Breast epithelium (tissue), 4 donors: ENCODE results near the gene ZACN. TPM values are rescaled to one million over a fixed set of nuclear protein-coding genes. Genes with fewer than 3 reads are reported as not detected.

Experiments
- DNase-seq, 2 donors: peaks; one replicate each; pipeline ENCODE4 v3.0.0-alpha.2; 2019; ENCODE audit warnings: low spot score in 2 of 2
- H3K27ac ChIP-seq, 2 donors: fragments of 200-600 bp; sonication (generic) in 1 of 2; one replicate each; pipeline ENCODE4 v1.5.1; 2016 to 2019; ENCODE audit warnings: mild to moderate bottlenecking in 1 of 2
- H3K27me3 ChIP-seq, 2 donors: fragments of 200-600 bp; sonication (generic) in 1 of 2; one replicate each; pipeline versions ENCODE4 v1.5.1 to v1.6.0; 2017 to 2019; ENCODE audit warnings: control low read depth in 1 of 2, mild to moderate bottlenecking in 1 of 2
- H3K36me3 ChIP-seq: fragments of 200-600 bp; one replicate; pipeline ENCODE4 v1.5.1; 2019
- H3K4me1 ChIP-seq, 2 donors: fragments of 200-600 bp; sonication (generic); one replicate each; pipeline ENCODE4 v1.5.1; 2016 to 2019; ENCODE audit warnings: control low read depth in 1 of 2
- H3K4me3 ChIP-seq, 3 donors: fragments of 200-600 bp; sonication (generic); 1 replicate in 2 of 3; 2 replicates in 1 of 3; pipeline ENCODE4 v1.5.1; 2016 to 2019; ENCODE audit warnings: mild to moderate bottlenecking in 3 of 3, moderate library complexity in 2 of 3
- H3K9me3 ChIP-seq, 2 donors: fragments of 200-600 bp; sonication (generic) in 1 of 2; one replicate each; pipeline ENCODE4 v1.5.1; 2016 to 2019; ENCODE audit warnings: control low read depth in 1 of 2
- POLR2A ChIP-seq: fragments of 450-650 bp; IDR thresholded peaks from one replicate; pipeline ENCODE4 v1.6.1; 2016; ENCODE audit warnings: antibody characterized with exemption, mild to moderate bottlenecking, moderate library complexity
- POLR2AphosphoS5 ChIP-seq, 3 donors: sonication (generic); formaldehyde crosslinking; IDR thresholded peaks; one replicate each; pipeline ENCODE4 v1.6.1; 2017; ENCODE audit warnings: antibody characterized with exemption in 3 of 3
- intact Hi-C: fragments of 100-400 bp; cut with DNase I; formaldehyde crosslinking; loops from one replicate; pipeline ENCODE4 v1.15.1; 2023; ENCODE audit warnings: low total_unique reads
- total RNA-seq, 3 donors: library from RNA; depleted of rRNA; stranded (reverse); fragments of >200 nt; gene quantifications; one replicate each; pipeline ENCODE4 v1.1.0, GENCODE V29; 2016
- TF ChIP-seq, protein P1 (sequence below), 3 donors: fragments of 450-650 bp; IDR thresholded peaks; one replicate each; pipeline ENCODE4 v1.5.1; 2016 to 2017; ENCODE audit warnings: antibody characterized with exemption in 3 of 3, mild to moderate bottlenecking in 3 of 3, moderate library complexity in 3 of 3

Gene ZACN
- total RNA-seq, 3 donors from 2014 or later = not detected

DNA sequence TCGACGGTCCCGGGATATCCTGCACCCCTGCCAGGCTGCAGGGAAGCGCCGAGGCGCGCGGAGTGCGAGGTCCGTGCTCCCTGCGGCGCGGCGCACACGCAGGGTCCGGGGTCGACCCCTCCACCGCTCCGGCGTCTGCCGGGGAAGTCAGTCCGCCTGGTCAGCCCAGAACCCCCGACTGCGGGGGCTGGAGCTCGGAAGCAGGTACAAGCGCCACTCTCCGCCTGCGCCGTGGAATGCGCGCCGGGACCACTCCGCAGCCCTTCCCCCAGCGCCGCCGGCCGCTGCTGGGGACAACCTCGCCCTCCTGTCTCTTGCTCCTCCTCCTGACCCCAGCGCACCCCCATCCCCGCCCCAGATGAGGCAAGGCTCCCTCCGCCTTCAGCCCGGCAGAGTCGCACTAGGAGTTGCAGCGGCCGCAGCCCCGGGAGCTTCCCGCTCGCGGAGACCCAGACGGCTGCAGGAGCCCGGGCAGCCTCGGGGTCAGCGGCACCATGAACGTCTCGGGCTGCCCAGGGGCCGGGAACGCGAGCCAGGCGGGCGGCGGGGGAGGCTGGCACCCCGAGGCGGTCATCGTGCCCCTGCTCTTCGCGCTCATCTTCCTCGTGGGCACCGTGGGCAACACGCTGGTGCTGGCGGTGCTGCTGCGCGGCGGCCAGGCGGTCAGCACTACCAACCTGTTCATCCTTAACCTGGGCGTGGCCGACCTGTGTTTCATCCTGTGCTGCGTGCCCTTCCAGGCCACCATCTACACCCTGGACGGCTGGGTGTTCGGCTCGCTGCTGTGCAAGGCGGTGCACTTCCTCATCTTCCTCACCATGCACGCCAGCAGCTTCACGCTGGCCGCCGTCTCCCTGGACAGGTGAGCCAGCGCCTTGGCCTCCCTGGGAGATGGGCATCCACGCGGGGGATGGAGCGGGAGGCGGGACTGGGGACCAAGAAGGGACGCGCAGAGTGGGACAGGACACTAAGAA, 4.3 kb upstream of the ZACN start, which contains the start of gene GALR2:
Gene GALR2, plus strand, starts transcription at position 392 of the 974 bp plus-strand sequence. Its CDS starts 103 bp downstream, at position 495.
- H3K27ac ChIP-seq = no peak within 1 kb of the TSS
- peak within 1 kb of the TSS in 2 of 3 donors; percentile 15 to 58 for H3K4me3 ChIP-seq
- H3K27me3 ChIP-seq = peaks cover 26 to 60% of the 10 kb centered on the region in 2 donors
- TF ChIP-seq POLR2AphosphoS5 (IDR thresholded peaks at IDR 0.05) (no peak), POLR2A (no peak)
- TF ChIP-seq, protein P1, sequence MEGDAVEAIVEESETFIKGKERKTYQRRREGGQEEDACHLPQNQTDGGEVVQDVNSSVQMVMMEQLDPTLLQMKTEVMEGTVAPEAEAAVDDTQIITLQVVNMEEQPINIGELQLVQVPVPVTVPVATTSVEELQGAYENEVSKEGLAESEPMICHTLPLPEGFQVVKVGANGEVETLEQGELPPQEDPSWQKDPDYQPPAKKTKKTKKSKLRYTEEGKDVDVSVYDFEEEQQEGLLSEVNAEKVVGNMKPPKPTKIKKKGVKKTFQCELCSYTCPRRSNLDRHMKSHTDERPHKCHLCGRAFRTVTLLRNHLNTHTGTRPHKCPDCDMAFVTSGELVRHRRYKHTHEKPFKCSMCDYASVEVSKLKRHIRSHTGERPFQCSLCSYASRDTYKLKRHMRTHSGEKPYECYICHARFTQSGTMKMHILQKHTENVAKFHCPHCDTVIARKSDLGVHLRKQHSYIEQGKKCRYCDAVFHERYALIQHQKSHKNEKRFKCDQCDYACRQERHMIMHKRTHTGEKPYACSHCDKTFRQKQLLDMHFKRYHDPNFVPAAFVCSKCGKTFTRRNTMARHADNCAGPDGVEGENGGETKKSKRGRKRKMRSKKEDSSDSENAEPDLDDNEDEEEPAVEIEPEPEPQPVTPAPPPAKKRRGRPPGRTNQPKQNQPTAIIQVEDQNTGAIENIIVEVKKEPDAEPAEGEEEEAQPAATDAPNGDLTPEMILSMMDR (IDR thresholded peaks at IDR 0.05) = no peak
- H3K36me3 ChIP-seq = no peaks in the 10 kb centered on the region
- no peak for DNase-seq
- no peaks in the 10 kb centered on the region for H3K9me3 ChIP-seq
- peaks cover 14 to 38% of the 10 kb centered on the region in 2 donors for H3K4me1 ChIP-seq
- intact Hi-C loops = no loop called here

DNA sequence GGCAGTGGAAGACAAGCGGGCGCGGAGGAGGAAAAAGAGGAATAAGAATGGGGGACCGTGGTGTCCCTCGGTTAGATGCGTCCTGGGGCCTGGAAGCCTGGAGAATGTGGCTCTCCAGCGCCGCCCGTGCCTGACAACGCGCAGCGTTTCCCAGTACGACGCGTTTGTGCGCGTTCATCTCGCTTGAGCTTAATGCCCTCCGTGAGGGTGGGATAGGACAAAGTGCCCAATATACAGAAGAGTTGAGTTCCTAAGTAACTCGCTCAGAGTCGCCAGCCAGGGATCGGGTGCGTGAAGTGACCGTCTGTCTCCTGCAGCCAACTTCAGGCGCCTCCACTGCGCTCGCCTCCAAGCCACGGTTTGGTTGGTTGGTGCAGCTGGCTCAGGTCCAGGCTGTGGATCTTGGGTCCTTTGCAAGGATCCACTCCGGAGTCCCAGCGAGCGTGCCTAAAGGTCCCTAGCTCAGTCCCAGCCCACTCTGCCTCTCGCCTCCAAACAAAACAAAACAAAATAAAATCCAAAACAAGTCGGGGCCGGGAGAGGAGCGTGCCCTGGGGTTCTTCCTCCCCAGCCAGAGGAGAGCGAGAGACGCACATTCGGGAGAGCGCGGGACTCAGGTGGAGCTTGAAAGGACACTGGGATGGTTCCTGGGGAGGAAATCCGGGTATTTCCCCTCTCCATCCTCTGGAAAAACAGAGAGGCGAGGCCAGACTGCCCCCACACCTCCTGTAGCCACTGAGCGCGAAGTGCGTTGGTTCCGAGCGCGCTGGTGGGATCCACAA, 3.4 kb upstream of the ZACN start:
- H3K36me3 ChIP-seq = no peaks in the 10 kb centered on the region
- TF ChIP-seq POLR2A = no peak
- TF ChIP-seq POLR2AphosphoS5 (IDR thresholded peaks at IDR 0.05) = no peak
- TF ChIP-seq, protein P1 (IDR thresholded peaks at IDR 0.05) = no peak
- H3K4me3 ChIP-seq = peak overlapping the region in 2 of 3 donors; percentile 15 to 58
- H3K27me3 ChIP-seq = peaks cover 26 to 60% of the 10 kb centered on the region in 2 donors
- H3K27ac ChIP-seq = no peak overlapping the region
- H3K9me3 ChIP-seq = no peaks in the 10 kb centered on the region
- H3K4me1 ChIP-seq = peaks cover 14 to 34% of the 10 kb centered on the region in 2 donors
- intact Hi-C loops = no loop called here
- DNase-seq = no peak

DNA sequence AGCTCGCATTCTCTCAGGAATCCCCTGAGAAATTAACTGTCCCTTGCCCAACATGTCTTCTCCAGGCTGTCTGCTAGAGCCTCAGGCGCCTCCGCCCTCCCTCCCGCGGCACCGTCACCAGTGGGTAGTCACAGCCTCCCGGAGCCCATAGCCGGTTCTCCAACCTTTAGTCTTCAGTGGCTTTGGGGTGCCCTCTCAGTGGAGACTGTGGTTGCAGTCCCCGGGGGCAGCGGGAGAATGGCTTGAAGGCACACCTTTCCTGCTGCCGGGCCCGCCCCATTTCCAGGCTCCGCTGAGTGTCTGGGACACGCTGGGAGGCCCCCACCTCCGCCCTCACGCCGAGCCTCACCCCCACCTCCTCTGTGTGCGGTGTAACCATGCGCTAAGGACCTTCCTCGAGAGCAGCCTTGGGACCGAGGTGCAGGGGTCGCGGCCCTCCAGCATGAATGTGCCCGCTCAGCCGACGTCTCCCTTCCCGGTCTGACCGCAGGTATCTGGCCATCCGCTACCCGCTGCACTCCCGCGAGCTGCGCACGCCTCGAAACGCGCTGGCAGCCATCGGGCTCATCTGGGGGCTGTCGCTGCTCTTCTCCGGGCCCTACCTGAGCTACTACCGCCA, 2.7 kb upstream of the ZACN start:
- intact Hi-C loops = no loop called here
- Histone ChIP-seq H3K4me1 (peaks cover 14 to 27% of the 10 kb centered on the region in 2 donors), H3K27me3 (peaks cover 26 to 60% of the 10 kb centered on the region in 2 donors), H3K27ac (no peak overlapping the region), H3K36me3 (no peaks in the 10 kb centered on the region), H3K4me3 (peak overlapping the region in 1 of 3 donors; percentile 58), H3K9me3 (no peaks in the 10 kb centered on the region)
- TF ChIP-seq POLR2A (no peak), POLR2AphosphoS5 (IDR thresholded peaks at IDR 0.05) (no peak)
- TF ChIP-seq, protein P1 (IDR thresholded peaks at IDR 0.05) = no peak
- no peak for DNase-seq

DNA sequence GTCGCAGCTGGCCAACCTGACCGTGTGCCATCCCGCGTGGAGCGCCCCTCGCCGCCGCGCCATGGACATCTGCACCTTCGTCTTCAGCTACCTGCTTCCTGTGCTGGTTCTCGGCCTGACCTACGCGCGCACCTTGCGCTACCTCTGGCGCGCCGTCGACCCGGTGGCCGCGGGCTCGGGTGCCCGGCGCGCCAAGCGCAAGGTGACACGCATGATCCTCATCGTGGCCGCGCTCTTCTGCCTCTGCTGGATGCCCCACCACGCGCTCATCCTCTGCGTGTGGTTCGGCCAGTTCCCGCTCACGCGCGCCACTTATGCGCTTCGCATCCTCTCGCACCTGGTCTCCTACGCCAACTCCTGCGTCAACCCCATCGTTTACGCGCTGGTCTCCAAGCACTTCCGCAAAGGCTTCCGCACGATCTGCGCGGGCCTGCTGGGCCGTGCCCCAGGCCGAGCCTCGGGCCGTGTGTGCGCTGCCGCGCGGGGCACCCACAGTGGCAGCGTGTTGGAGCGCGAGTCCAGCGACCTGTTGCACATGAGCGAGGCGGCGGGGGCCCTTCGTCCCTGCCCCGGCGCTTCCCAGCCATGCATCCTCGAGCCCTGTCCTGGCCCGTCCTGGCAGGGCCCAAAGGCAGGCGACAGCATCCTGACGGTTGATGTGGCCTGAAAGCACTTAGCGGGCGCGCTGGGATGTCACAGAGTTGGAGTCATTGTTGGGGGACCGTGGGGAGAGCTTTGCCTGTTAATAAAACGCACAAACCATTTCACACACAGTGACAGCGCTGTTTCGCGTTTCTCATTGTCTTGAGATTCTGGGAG, 2.0 kb upstream of the ZACN start:
- Histone ChIP-seq H3K27ac (no peak overlapping the region), H3K36me3 (no peaks in the 10 kb centered on the region), H3K4me3 (peak overlapping the region in 1 of 3 donors; percentile 58), H3K9me3 (no peaks in the 10 kb centered on the region), H3K27me3 (peaks cover 26 to 60% of the 10 kb centered on the region in 2 donors), H3K4me1 (peaks cover 14 to 22% of the 10 kb centered on the region in 2 donors)
- TF ChIP-seq, protein P1 (IDR thresholded peaks at IDR 0.05) = no peak
- TF ChIP-seq POLR2A (no peak), POLR2AphosphoS5 (IDR thresholded peaks at IDR 0.05) (no peak)
- no peak for DNase-seq
- intact Hi-C loops = no loop called here
